Prostate gland (tissue), 2 donors: ENCODE data around the gene GRIA3. TPM values are rescaled to one million over a fixed set of nuclear protein-coding genes. Genes with fewer than 3 reads are reported as not detected.

Experiments used
- DNase-seq: peaks from one replicate; pipeline ENCODE4 v3.0.0-alpha.2; 2019; ENCODE audit warnings: low spot score
- H3K27ac ChIP-seq, 2 donors: fragments of 200-600 bp; sonication (generic); 2 replicates each; pipeline ENCODE4 v1.5.1; 2017 to 2019
- H3K27me3 ChIP-seq: fragments of 200-600 bp; sonication (generic); replicated peaks from 2 replicates; pipeline ENCODE4 v1.5.1; 2019; ENCODE audit not compliant: insufficient read depth
- H3K36me3 ChIP-seq, 2 donors: fragments of 200-600 bp; sonication (generic); 1 replicate in 1 of 2; 2 replicates in 1 of 2; pipeline versions ENCODE4 v1.5.1 to v1.8.1; 2017 to 2019
- H3K4me1 ChIP-seq: fragments of 200-600 bp; sonication (generic); replicated peaks from 2 replicates; pipeline ENCODE4 v1.5.1; 2019
- H3K4me3 ChIP-seq, 2 donors: fragments of 200-600 bp; sonication (generic); 2 replicates each; pipeline ENCODE4 v1.5.1; 2017 to 2019
- H3K9me3 ChIP-seq: fragments of 200-600 bp; sonication (generic); 2 replicates; pipeline ENCODE4 v1.5.1; 2017
- POLR2A ChIP-seq: fragments of 450-650 bp; IDR thresholded peaks from one replicate; pipeline ENCODE4 v1.6.1; 2016; ENCODE audit warnings: antibody characterized with exemption, mild to moderate bottlenecking
- POLR2AphosphoS5 ChIP-seq: sonication (generic); formaldehyde crosslinking; IDR thresholded peaks from one replicate; pipeline ENCODE4 v1.6.1; 2017; ENCODE audit warnings: antibody characterized with exemption
- WGBS: methylation state at CpG from one replicate; pipeline ENCODE4 v1.1.5; 2018; 5-methylcytosine and 5-hydroxymethylcytosine counted together
- intact Hi-C: fragments of 100-400 bp; cut with DNase I; formaldehyde crosslinking; loops from one replicate; pipeline ENCODE4 v1.14.2; 2022
- total RNA-seq, 2 donors: library from RNA; depleted of rRNA; stranded (reverse); fragments of >200 nt; gene quantifications; one replicate each; pipeline ENCODE4 v1.1.0, GENCODE V29; 2016
- TF ChIP-seq, protein P1 (sequence below), 4 experiments: fragments of 200-600 bp in 2 of 4; fragments of 450-650 bp in 2 of 4; sonication (generic) in 2 of 4; IDR thresholded peaks; 1 replicate in 3 of 4; 2 replicates in 1 of 4; pipeline ENCODE4 v1.5.1; 2016 to 2019; ENCODE audit warnings: antibody characterized with exemption in 4 of 4, mild to moderate bottlenecking in 2 of 4, moderate library complexity in 2 of 4

Gene GRIA3
- total RNA-seq, 2 donors from 2014 or later, result 1.1 to 1.6 TPM

GRCh38 chrX:123189338-123189737 lies 5.3 kb downstream of the GRIA3 start:
- Histone ChIP-seq H3K9me3 (no peaks in the 10 kb centered on the region), H3K27ac (no peak overlapping the region), H3K27me3 (no peaks in the 10 kb centered on the region), H3K4me3 (no peak overlapping the region), H3K36me3 (no peaks in the 10 kb centered on the region), H3K4me1 (no peaks in the 10 kb centered on the region)
- intact Hi-C loops, result no loop called here
- TF ChIP-seq POLR2AphosphoS5 (no peak), POLR2A (no peak)
- TF ChIP-seq, protein P1, sequence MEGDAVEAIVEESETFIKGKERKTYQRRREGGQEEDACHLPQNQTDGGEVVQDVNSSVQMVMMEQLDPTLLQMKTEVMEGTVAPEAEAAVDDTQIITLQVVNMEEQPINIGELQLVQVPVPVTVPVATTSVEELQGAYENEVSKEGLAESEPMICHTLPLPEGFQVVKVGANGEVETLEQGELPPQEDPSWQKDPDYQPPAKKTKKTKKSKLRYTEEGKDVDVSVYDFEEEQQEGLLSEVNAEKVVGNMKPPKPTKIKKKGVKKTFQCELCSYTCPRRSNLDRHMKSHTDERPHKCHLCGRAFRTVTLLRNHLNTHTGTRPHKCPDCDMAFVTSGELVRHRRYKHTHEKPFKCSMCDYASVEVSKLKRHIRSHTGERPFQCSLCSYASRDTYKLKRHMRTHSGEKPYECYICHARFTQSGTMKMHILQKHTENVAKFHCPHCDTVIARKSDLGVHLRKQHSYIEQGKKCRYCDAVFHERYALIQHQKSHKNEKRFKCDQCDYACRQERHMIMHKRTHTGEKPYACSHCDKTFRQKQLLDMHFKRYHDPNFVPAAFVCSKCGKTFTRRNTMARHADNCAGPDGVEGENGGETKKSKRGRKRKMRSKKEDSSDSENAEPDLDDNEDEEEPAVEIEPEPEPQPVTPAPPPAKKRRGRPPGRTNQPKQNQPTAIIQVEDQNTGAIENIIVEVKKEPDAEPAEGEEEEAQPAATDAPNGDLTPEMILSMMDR (IDR thresholded peaks at IDR 0.05), result no peak
- DNase-seq, result no peak
- 93% methylated on average over 8 of the region's 8 CpGs for WGBS

GRCh38 chrX:123190096-123190495 lies 6.0 kb downstream of the GRIA3 start:
- H3K4me3 ChIP-seq, result no peak overlapping the region
- intact Hi-C loops, result no loop called here
- no peak for DNase-seq
- no peaks in the 10 kb centered on the region for H3K9me3 ChIP-seq
- no peaks in the 10 kb centered on the region for H3K36me3 ChIP-seq
- H3K27me3 ChIP-seq, result no peaks in the 10 kb centered on the region
- 75% methylated on average over 6 of the region's 6 CpGs for WGBS
- TF ChIP-seq, protein P1 (IDR thresholded peaks at IDR 0.05), result no peak
- TF ChIP-seq POLR2AphosphoS5, result no peak
- no peak for TF ChIP-seq POLR2A
- no peaks in the 10 kb centered on the region for H3K4me1 ChIP-seq
- no peak overlapping the region for H3K27ac ChIP-seq

- Histone ChIP-seq H3K4me1 (no peaks in the 10 kb centered on the region), H3K36me3 (no peaks in the 10 kb centered on the region), H3K4me3 (no peak overlapping the region), H3K27me3 (no peaks in the 10 kb centered on the region), H3K9me3 (no peaks in the 10 kb centered on the region), H3K27ac (no peak overlapping the region)
- DNase-seq, result no peak
- TF ChIP-seq, protein P1 (IDR thresholded peaks at IDR 0.05), result no peak
- TF ChIP-seq POLR2AphosphoS5, result no peak
- 49% methylated on average over 4 of the region's 4 CpGs for WGBS
- intact Hi-C loops, result no loop called here
Measured at GRCh38 chrX:123193101-123193500, 9.0 kb downstream of the GRIA3 start.

DNA sequence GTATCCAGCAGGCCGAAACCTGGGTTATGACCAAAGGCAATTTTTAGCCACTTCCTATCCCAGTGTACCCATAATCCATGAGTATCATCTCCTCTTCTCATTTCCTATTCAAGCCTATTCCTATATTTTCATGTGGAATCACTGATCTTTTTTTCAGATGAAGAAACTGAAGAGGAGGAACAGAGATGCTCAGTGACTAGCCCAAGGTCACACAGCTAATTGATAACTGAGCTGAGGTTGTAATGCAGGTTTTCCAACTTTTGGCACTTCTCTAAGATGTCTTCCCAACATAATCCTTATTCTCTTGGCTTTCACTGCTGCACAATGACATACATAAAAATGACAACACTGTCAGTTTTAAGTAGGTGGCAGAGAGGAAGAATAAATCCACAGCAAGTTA lies 15.3 kb downstream of the GRIA3 start:
- no peak for TF ChIP-seq POLR2AphosphoS5
- TF ChIP-seq, protein P1 (IDR thresholded peaks at IDR 0.05), result no peak
- TF ChIP-seq POLR2A, result no peak
- Histone ChIP-seq H3K27me3 (no peaks in the 10 kb centered on the region), H3K9me3 (no peaks in the 10 kb centered on the region), H3K36me3 (no peaks in the 10 kb centered on the region), H3K27ac (no peak overlapping the region), H3K4me3 (no peak overlapping the region), H3K4me1 (no peaks in the 10 kb centered on the region)
- 100% methylated on average over 1 of the region's 1 CpG for WGBS
- intact Hi-C loops, result no loop called here
- DNase-seq, result no peak

DNA sequence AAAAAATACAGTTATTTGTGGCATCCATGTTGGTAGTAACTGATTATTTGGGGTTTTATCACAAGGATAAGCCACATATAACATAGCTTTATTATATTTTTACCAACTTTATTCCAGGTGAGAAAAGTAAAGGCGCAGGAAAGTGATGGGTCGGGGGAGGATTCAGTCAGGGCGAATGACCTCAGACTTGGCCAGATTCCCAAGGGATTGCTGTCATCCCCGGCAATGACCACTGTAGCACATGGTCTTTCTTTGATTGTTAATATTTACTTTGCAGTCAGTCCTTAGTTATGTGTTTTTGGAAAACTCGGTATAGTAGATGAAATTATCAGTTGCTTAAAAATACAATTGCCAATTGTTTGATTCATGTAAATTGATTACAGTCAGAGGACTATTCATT lies 17.6 kb downstream of the GRIA3 start:
- H3K27me3 ChIP-seq, result no peaks in the 10 kb centered on the region
- TF ChIP-seq, protein P1 (IDR thresholded peaks at IDR 0.05), result no peak
- no peak for TF ChIP-seq POLR2AphosphoS5
- TF ChIP-seq POLR2A, result no peak
- 67% methylated on average over 5 of the region's 5 CpGs for WGBS
- no peak overlapping the region for H3K4me3 ChIP-seq
- no peak for DNase-seq
- intact Hi-C loops, result no loop called here
- no peak overlapping the region for H3K27ac ChIP-seq
- no peaks in the 10 kb centered on the region for H3K9me3 ChIP-seq
- H3K36me3 ChIP-seq, result no peaks in the 10 kb centered on the region
- H3K4me1 ChIP-seq, result no peaks in the 10 kb centered on the region
